BE2C (cell line): ENCODE data around the gene LDLRAD3.

Experiments used
- DNase-seq: peaks from one replicate; pipeline ENCODE4 v3.0.0-alpha.2; 2020
- H3K27me3 ChIP-seq: fragments of 250-450 bp; sonication (Bioruptor Pico); 2 replicates; pipeline ENCODE4 v1.5.1; 2020; ENCODE audit warnings: mild to moderate bottlenecking
- H3K36me3 ChIP-seq: fragments of 250-450 bp; sonication (Bioruptor Pico); 2 replicates; pipeline ENCODE4 v1.5.1; 2020; ENCODE audit warnings: mild to moderate bottlenecking
- H3K4me1 ChIP-seq: fragments of 250-450 bp; sonication (Bioruptor Pico); 2 replicates; pipeline ENCODE4 v1.5.1; 2020
- H3K4me3 ChIP-seq: 2 replicates; pipeline ENCODE4 v1.5.1; 2011; ENCODE audit warnings: low read depth, low read length
- H3K9me3 ChIP-seq: fragments of 250-450 bp; sonication (Bioruptor Pico); 2 replicates; pipeline ENCODE4 v1.5.1; 2020
- TF ChIP-seq, protein P1 (sequence below): IDR thresholded peaks from 2 replicates; pipeline ENCODE4 v1.5.1; 2012; ENCODE audit warnings: mild to moderate bottlenecking, low read depth, low read length

The LDLRAD3 gene

DNA sequence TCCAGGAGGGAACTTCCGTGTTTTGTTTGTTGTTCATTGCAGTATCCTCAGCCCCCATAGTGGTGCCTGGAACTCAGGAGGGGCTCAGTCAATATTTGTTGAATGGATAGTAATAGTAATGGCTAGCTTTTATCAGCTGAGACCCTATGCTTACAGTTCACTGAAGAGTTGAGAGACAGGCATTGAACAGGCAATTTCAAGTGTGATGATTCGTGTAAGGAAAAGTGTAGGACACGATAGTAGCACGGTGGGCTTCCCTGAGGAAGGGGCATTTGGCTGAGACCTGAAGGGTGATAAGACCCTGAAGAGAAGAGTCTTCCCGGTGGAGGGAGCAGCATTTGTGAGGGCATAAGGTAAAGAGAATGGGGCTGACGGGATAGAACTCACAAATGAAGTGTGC, 186.1 kb downstream of the LDLRAD3 start:
- Histone ChIP-seq H3K27me3 (no peaks in the 10 kb centered on the region), H3K9me3 (no peaks in the 10 kb centered on the region), H3K36me3 (no peaks in the 10 kb centered on the region), H3K4me1 (no peaks in the 10 kb centered on the region), H3K4me3 (no peak overlapping the region)
- DNase-seq: no peak
- TF ChIP-seq, protein P1, sequence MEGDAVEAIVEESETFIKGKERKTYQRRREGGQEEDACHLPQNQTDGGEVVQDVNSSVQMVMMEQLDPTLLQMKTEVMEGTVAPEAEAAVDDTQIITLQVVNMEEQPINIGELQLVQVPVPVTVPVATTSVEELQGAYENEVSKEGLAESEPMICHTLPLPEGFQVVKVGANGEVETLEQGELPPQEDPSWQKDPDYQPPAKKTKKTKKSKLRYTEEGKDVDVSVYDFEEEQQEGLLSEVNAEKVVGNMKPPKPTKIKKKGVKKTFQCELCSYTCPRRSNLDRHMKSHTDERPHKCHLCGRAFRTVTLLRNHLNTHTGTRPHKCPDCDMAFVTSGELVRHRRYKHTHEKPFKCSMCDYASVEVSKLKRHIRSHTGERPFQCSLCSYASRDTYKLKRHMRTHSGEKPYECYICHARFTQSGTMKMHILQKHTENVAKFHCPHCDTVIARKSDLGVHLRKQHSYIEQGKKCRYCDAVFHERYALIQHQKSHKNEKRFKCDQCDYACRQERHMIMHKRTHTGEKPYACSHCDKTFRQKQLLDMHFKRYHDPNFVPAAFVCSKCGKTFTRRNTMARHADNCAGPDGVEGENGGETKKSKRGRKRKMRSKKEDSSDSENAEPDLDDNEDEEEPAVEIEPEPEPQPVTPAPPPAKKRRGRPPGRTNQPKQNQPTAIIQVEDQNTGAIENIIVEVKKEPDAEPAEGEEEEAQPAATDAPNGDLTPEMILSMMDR: no peak

DNA sequence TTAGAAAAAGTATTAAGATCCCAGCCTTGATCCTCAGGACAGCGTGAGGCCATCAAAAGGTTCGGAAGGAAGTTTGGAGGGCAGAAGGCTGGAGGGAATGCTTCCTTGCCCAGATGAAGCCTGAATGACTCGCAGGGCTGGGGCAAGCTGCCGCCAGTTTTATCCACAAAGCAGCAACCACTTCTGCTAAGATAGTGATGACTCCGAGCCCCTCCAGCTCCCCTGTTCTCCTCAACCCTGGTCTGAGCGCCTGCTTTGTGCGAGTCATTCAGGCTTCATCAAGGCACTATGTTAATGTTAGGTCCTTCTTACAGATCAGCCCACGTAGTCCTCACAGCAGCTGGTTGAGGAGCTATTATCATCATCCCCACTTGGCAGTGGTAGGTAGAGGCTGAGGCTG, 186.5 kb downstream of the LDLRAD3 start:
- TF ChIP-seq, protein P1: no peak
- H3K27me3 ChIP-seq: no peaks in the 10 kb centered on the region
- no peak overlapping the region for H3K4me3 ChIP-seq
- no peaks in the 10 kb centered on the region for H3K9me3 ChIP-seq
- H3K4me1 ChIP-seq: no peaks in the 10 kb centered on the region
- H3K36me3 ChIP-seq: no peaks in the 10 kb centered on the region
- DNase-seq: no peak

DNA sequence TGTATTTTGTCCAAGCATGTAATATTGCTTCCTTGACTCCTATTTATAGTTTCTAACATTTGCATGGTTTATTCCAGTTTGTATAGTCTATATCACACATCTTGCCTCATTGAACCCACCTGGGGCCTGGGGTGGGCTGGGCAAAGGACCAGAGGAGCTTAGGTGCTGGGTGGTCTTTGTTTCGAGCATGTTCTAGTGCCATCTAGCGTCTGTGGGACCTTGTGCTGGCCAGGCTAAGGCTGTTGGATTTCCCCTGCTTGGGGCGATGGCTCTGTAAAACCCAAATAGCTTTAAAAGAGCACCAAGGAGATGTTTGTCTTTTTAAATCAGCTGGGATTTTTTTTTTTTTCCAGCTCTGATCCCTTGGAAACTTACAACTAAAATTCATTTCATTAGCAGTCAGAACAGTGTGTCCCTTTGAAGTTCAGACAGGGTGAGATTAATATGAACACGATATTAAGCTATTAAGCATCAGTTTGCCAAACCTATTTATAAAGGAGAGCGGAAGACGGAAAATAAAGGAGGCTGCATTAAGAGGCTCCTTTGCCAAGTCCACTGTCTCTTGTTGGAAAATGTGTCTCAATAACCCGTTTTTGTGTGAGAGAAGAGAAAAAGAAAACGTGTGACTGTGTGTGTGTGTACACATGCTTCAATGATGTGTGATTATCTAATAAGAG, 188.0 kb downstream of the LDLRAD3 start:
- no peaks in the 10 kb centered on the region for H3K27me3 ChIP-seq
- H3K36me3 ChIP-seq: no peaks in the 10 kb centered on the region
- DNase-seq: peak; percentile 41
- TF ChIP-seq, protein P1: peak; percentile 65
- no peaks in the 10 kb centered on the region for H3K9me3 ChIP-seq
- no peaks in the 10 kb centered on the region for H3K4me1 ChIP-seq
- no peak overlapping the region for H3K4me3 ChIP-seq

DNA sequence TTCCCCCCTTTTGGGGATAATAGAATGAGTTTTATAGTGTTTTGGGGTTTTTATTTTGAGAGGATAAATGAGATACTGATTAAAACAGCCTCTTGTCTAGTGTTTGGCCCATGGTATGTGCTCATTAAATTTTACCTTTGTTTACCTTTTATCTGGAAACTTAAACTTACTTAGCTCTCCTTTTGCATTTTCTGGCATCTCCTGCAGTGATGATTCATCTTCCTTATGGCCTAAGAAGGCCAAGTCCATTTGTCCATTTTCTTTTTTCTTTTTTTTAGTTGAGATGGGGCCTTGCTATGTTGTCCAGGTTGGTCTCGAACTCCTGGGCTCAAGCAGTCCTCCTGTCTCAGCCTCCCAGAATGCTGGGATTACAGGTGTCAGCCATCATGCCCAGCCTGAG, 189.1 kb downstream of the LDLRAD3 start:
- Histone ChIP-seq H3K4me1 (no peaks in the 10 kb centered on the region), H3K9me3 (no peaks in the 10 kb centered on the region)

DNA sequence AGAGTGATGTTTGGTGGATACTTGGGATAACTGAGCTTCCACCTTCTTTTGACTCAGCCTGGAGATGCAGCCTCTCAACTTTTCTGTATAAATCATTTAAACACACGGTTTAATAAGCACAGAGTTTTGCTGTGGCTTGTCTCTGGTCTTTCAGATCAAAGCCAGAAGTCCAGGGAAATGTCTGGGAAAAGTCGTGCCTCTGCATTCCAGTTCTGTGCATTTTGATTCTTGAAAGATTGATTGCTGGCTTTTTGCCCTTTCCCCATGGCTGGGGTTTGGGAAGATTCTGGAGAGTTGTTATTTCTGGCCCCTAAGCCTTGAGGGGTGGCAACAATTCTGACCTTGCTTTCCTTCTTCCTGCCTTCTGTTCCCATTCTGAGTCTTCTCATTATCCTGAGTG, 191.2 kb downstream of the LDLRAD3 start:
- TF ChIP-seq, protein P1: no peak
- Histone ChIP-seq H3K36me3 (no peaks in the 10 kb centered on the region), H3K27me3 (no peaks in the 10 kb centered on the region), H3K4me1 (no peaks in the 10 kb centered on the region), H3K9me3 (no peaks in the 10 kb centered on the region), H3K4me3 (no peak overlapping the region)
- no peak for DNase-seq

More for the DNA sequence above, 189.1 kb downstream of the LDLRAD3 start:
- no peaks in the 10 kb centered on the region for H3K36me3 ChIP-seq
- TF ChIP-seq, protein P1: no peak
- H3K27me3 ChIP-seq: no peaks in the 10 kb centered on the region
- no peak overlapping the region for H3K4me3 ChIP-seq
- DNase-seq: no peak

DNA sequence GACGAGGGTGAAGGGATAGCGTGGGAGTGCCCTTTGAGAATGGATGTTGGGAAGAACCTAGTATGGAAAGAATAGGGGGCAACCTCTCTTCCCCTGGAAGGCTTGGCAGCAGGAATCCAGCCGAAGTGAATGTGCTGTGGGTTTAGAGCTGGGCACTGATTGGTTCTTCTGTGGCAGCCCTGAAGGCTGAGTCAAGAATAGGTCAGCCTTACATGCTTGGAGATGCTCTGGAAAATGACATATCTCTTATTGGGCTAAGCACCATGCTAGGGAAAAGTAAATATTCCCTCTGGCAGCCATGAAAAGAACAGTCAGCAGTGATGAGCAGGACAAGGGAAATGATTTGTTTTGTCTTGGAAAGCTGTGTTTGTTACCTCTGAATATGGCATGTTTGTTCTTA, 195.9 kb downstream of the LDLRAD3 start:
- Histone ChIP-seq H3K4me1 (no peaks in the 10 kb centered on the region), H3K9me3 (no peaks in the 10 kb centered on the region), H3K27me3 (no peaks in the 10 kb centered on the region), H3K4me3 (no peak overlapping the region), H3K36me3 (no peaks in the 10 kb centered on the region)
- no peak for DNase-seq
- TF ChIP-seq, protein P1: no peak
